Testis (tissue), 3 donors: ENCODE results near the gene SPAM1. TPM values are rescaled to one million over a fixed set of nuclear protein-coding genes. Genes with fewer than 3 reads are reported as not detected.

Experiments used
- DNase-seq: peaks from one replicate; pipeline ENCODE4 v3.0.0-alpha.2; 2019
- H3K27ac ChIP-seq, 2 donors: fragments of 200-600 bp; sonication (generic); one replicate each; pipeline ENCODE4 v1.5.1; 2019
- H3K27me3 ChIP-seq: fragments of 200-600 bp; sonication (generic); one replicate; pipeline ENCODE4 v1.5.1; 2019
- H3K36me3 ChIP-seq: fragments of 200-600 bp; sonication (generic); one replicate; pipeline ENCODE4 v1.5.1; 2017; ENCODE audit warnings: low read depth; ENCODE audit errors: missing control alignments
- H3K4me1 ChIP-seq: fragments of 200-600 bp; sonication (generic); one replicate; pipeline ENCODE4 v1.5.1; 2019
- H3K4me3 ChIP-seq, 2 donors: fragments of 200-600 bp; sonication (generic); one replicate each; pipeline ENCODE4 v1.5.1; 2017 to 2019
- H3K9me3 ChIP-seq: fragments of 200-600 bp; sonication (generic); one replicate; pipeline ENCODE4 v1.5.1; 2017
- POLR2A ChIP-seq: fragments of 450-650 bp; IDR thresholded peaks from one replicate; pipeline ENCODE4 v1.6.1; 2017; ENCODE audit warnings: antibody characterized with exemption, mild to moderate bottlenecking, moderate library complexity
- WGBS, 2 donors: methylation state at CpG; one replicate each; pipeline ENCODE4 v1.1.5; 2018; 5-methylcytosine and 5-hydroxymethylcytosine counted together
- intact Hi-C: fragments of 100-400 bp; cut with DNase I; formaldehyde crosslinking; loops from one replicate; pipeline ENCODE4 v1.15.1; 2023; ENCODE audit warnings: low total_unique reads
- polyA plus RNA-seq: library from polyadenylated mRNA; stranded (reverse); fragments of 350-450 nt; fragmentation: Illumina TruSeq; extraction: RNeasy Lipid Tissue Mini Kit (QIAGEN cat#74804); gene quantifications from one replicate; pipeline ENCODE4 v1.2.3, GENCODE V29; 2014; ENCODE audit warnings: low read depth, low replicate concordance; ENCODE audit not compliant: insufficient read depth
- total RNA-seq, 2 donors: library from RNA; depleted of rRNA; stranded (reverse); fragments of >200 nt; gene quantifications; one replicate each; pipeline ENCODE4 v1.2.3, GENCODE V29; 2016
- TF ChIP-seq, protein P1 (sequence below), 3 experiments: fragments of 450-650 bp in 2 of 3; fragments of 200-600 bp in 1 of 3; sonication (generic) in 1 of 3; IDR thresholded peaks; one replicate each; pipeline ENCODE4 v1.5.1; 2016 to 2019; ENCODE audit warnings: antibody characterized with exemption in 3 of 3, mild to moderate bottlenecking in 2 of 3, moderate library complexity in 1 of 3

SPAM1 gene
- total and polyA plus RNA-seq, 3 donors from 2014 or later = 3.9 to 18.1 (median 9.4) TPM

GRCh38 chr7:123935436-123936381, 10.7 kb downstream of the SPAM1 start:
- intact Hi-C loops = no loop called here
- Histone ChIP-seq H3K27ac (no peak overlapping the region), H3K36me3 (no peaks in the 10 kb centered on the region), H3K9me3 (no peaks in the 10 kb centered on the region), H3K27me3 (no peaks in the 10 kb centered on the region), H3K4me1 (no peaks in the 10 kb centered on the region), H3K4me3 (no peak overlapping the region)
- no peak for DNase-seq
- WGBS, 2 donors = 71 to 85% methylated on average over 1 of the region's 1 CpG
- no peak for TF ChIP-seq POLR2A
- TF ChIP-seq, protein P1, sequence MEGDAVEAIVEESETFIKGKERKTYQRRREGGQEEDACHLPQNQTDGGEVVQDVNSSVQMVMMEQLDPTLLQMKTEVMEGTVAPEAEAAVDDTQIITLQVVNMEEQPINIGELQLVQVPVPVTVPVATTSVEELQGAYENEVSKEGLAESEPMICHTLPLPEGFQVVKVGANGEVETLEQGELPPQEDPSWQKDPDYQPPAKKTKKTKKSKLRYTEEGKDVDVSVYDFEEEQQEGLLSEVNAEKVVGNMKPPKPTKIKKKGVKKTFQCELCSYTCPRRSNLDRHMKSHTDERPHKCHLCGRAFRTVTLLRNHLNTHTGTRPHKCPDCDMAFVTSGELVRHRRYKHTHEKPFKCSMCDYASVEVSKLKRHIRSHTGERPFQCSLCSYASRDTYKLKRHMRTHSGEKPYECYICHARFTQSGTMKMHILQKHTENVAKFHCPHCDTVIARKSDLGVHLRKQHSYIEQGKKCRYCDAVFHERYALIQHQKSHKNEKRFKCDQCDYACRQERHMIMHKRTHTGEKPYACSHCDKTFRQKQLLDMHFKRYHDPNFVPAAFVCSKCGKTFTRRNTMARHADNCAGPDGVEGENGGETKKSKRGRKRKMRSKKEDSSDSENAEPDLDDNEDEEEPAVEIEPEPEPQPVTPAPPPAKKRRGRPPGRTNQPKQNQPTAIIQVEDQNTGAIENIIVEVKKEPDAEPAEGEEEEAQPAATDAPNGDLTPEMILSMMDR (IDR thresholded peaks at IDR 0.05) = no peak

DNA sequence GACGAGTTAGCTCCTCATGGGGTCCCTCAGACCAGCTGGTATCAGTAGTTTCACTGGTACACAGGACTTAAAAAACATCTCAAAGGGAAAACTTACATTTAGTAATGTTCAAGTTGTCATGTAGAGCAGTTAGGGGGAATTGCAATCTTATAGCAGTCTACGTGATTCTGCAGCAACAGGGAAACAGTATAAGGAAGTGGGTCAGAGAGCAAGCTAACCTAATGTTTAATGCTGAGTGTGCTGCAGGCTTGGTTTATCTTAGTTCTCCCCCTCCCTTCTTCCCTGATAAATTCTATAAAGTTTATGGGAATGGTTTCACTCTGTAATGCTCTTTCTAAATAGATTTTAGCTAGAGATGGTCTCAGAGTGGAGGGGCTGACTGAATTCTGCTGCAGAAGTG, 11.3 kb downstream of the SPAM1 start:
- intact Hi-C loops = no loop called here
- H3K27me3 ChIP-seq = no peaks in the 10 kb centered on the region
- no peaks in the 10 kb centered on the region for H3K9me3 ChIP-seq
- no peak for DNase-seq
- H3K4me1 ChIP-seq = no peaks in the 10 kb centered on the region
- H3K27ac ChIP-seq = no peak overlapping the region
- WGBS, 2 donors = 80 to 85% methylated on average over 2 of the region's 2 CpGs
- TF ChIP-seq, protein P1 (IDR thresholded peaks at IDR 0.05) = no peak
- no peaks in the 10 kb centered on the region for H3K36me3 ChIP-seq
- no peak overlapping the region for H3K4me3 ChIP-seq

DNA sequence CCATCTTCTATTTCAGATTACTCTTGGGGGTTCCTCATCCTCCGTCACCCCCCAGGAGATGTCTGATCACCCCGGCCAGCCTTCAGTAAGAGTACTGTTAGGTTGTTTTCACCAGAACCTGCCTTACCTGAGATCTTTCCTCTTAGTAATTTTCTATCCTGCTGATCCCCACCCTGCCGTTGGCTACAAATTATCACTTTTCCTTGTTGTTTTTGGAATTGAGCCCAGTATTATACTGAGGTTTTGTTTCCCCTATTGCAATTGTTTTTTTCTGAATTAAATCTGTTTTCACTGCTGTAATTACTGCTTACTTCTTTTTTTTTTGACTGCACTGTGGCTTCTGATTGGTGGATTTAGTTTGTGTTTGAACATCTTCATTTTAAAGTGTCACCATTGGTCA, 14.7 kb downstream of the SPAM1 start:
- WGBS, 2 donors = 44 to 61% methylated on average over 2 to 3 of the region's 3 CpGs
- intact Hi-C loops = no loop called here
- Histone ChIP-seq H3K27me3 (no peaks in the 10 kb centered on the region), H3K4me1 (no peaks in the 10 kb centered on the region), H3K36me3 (no peaks in the 10 kb centered on the region), H3K4me3 (no peak overlapping the region), H3K27ac (no peak overlapping the region), H3K9me3 (no peaks in the 10 kb centered on the region)
- DNase-seq = no peak
- TF ChIP-seq POLR2A = no peak
- TF ChIP-seq, protein P1 (IDR thresholded peaks at IDR 0.05) = no peak

DNA sequence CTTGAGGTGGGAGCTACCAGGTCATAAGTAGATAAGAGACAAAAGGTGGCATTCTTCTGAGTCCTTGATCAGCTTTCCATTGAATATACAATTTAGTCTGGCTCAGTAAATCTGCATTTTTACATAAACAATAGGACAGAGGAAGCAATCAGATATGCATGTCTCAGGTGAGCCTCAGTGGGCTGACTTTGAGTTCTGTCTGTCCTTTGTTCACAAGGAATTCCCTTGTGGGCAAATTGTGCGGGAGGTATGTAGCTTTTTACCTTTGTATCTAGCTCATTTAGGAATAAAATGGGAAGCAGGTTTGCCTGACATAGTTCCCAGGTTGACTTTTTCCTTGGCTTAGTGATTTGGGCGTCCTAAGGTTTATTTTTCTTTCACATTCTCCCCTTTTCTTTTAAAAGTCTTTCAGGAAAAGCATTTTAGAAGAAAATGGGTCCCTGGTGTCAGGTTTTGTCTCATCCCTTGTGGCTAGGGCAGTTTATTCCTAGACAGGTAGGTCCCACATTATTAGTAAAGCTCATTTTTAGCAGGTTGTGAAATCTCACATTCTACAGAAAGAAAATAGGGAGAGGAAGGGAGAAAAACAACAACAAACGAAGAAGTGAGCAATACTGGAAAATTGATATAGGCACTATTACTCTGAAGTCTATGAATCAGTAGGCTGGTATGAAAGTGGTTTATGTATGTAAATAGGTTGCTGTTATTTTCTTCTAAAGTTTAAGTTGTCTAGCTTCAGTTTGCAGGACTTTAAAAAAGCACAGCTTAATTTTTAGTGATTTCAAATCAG, 16.5 kb downstream of the SPAM1 start:
- Histone ChIP-seq H3K4me1 (no peaks in the 10 kb centered on the region), H3K36me3 (no peaks in the 10 kb centered on the region), H3K4me3 (no peak overlapping the region), H3K9me3 (no peaks in the 10 kb centered on the region), H3K27ac (no peak overlapping the region), H3K27me3 (no peaks in the 10 kb centered on the region)
- TF ChIP-seq, protein P1 (IDR thresholded peaks at IDR 0.05) = no peak
- TF ChIP-seq POLR2A = no peak
- no peak for DNase-seq
- WGBS, 2 donors = 77 to 83% methylated on average over 3 of the region's 3 CpGs
- intact Hi-C loops = no loop called here
